B cell (primary cell): Measurements from ENCODE around the gene PAPSS1.

Source experiments
- EZH2 ChIP-seq: IDR thresholded peaks from 2 replicates; pipeline ENCODE4 v1.6.1; 2012; ENCODE audit warnings: borderline replicate concordance, low read depth, mild to moderate bottlenecking, moderate library complexity, low read length; ENCODE audit not compliant: insufficient read depth, poor library complexity, severe bottlenecking
- TF ChIP-seq, protein P1 (sequence below): fragments of 200-600 bp; IDR thresholded peaks from one replicate; pipeline ENCODE4 v1.8.0; 2022; ENCODE audit warnings: antibody characterized with exemption, mild to moderate bottlenecking

DNA sequence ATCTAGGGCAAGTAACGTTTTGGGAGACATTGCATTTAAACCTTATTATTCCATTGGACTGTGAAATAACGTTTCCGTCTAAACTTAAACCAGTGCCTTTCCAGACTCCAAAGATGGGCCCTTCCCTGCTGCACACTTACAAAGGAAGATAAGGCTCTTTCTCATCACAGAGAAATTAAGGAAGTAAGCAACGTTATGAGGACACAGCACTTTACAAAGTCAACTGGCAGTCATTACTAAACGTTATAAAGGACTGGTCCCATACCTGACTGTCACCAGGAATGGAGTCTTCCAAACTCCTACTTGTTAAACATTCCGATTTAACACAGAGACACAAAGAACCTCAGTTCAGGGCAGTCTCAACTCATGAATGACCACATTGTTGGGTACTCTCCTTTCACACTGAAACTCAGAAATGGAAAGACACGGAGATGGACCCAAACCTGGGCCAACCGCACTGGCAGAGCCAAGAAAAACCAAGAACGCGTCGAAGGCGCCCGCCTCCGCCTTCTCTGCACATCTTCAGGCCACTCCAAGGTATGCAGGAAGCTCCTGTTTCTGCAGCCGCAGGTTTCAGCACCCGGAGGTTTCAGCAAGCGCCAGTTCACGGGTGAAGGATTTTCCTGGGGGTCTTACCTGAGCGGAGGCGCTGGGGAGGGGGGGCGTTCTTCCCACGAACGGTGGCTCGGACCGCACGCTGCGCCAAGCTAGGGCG, 670 bp downstream of the PAPSS1 start:
- TF ChIP-seq, protein P1, sequence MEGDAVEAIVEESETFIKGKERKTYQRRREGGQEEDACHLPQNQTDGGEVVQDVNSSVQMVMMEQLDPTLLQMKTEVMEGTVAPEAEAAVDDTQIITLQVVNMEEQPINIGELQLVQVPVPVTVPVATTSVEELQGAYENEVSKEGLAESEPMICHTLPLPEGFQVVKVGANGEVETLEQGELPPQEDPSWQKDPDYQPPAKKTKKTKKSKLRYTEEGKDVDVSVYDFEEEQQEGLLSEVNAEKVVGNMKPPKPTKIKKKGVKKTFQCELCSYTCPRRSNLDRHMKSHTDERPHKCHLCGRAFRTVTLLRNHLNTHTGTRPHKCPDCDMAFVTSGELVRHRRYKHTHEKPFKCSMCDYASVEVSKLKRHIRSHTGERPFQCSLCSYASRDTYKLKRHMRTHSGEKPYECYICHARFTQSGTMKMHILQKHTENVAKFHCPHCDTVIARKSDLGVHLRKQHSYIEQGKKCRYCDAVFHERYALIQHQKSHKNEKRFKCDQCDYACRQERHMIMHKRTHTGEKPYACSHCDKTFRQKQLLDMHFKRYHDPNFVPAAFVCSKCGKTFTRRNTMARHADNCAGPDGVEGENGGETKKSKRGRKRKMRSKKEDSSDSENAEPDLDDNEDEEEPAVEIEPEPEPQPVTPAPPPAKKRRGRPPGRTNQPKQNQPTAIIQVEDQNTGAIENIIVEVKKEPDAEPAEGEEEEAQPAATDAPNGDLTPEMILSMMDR, result no peak
- TF ChIP-seq EZH2, result no peak
